Measurements from ENCODE around the gene AKNAD1. TPM values are rescaled to one million over a fixed set of nuclear protein-coding genes. Genes with fewer than 3 reads are reported as not detected.

The AKNAD1 gene
- total RNA-seq, 1 donor from 2014 or later, result not detected

DNA sequence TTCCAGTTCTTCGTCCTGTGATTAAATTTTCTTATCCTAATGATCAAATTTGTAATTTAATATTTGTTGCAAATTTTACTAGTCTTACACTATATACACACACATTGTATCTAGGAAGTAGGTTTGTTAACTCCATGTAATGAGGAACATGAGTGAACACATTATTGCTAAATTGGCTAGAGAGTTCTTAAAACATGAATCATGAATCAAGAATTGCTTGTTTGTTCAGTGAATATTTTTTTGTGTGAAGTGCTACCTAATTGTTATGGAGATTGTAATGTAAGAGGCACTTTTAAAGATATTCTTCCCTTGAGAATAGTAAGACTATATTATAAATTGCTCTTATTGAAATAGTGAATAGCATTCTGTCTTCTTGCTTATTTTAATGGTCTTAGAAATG, 24.5 kb upstream of the AKNAD1 start:
- H3K9me3 Mint-ChIP-seq, result no peaks in the 10 kb centered on the region
- H3K27ac Mint-ChIP-seq, result no peak overlapping the region
- H3K36me3 Mint-ChIP-seq (ENCODE audit: low read depth), result peaks cover 1% of the 10 kb centered on the region
- peaks cover 6% of the 10 kb centered on the region for H3K27me3 Mint-ChIP-seq
- H3K4me3 Mint-ChIP-seq, result no peak overlapping the region
- no peak for DNase-seq
- intact Hi-C loops (cut with micrococcal nuclease), result no loop called here
- H3K4me1 Mint-ChIP-seq, result peaks cover 23% of the 10 kb centered on the region

DNA sequence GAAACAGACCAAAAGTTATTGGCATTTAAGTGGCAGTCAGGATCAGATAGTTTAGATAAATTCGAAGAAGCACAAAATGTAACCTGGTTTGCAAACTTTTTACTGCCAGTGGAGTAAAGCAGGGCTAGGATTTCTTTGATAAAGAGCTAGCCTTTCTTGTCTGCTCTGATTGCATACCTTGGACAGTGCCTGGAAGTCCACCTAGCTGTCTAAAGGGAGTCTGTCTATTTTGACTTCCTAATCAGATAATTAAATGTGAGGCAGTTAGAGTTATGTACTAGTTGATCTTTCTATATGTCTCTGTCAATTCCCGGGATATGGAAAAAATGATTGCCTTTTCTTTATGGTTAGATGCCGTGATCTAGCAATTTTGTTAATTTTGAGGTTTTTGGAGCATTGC, 24.0 kb upstream of the AKNAD1 start:
- intact Hi-C loops (cut with micrococcal nuclease), result no loop called here
- DNase-seq, result no peak
- no peak overlapping the region for H3K27ac Mint-ChIP-seq
- peaks cover 1% of the 10 kb centered on the region for H3K36me3 Mint-ChIP-seq (ENCODE audit: low read depth)
- no peak overlapping the region for H3K4me3 Mint-ChIP-seq
- H3K27me3 Mint-ChIP-seq, result peaks cover 9% of the 10 kb centered on the region
- no peaks in the 10 kb centered on the region for H3K9me3 Mint-ChIP-seq
- H3K4me1 Mint-ChIP-seq, result peaks cover 25% of the 10 kb centered on the region

DNA sequence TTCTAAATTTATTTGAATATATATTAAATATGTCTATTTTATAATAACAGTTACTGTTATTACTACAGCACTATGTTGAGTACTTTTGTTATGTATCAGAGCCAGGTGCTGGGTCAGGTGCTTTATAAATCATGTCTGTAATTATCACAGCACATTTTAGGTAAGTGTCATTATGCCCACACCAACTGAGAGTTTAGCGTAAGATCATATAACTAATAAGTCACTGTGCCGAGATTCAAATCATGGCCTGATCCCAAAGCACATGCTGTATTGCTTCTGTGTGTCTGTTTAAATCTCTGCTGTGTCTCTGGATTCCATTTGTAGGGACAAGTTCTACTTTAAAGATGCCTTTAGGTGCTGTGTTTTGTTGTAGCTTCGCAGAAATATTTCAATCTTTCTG, 21.8 kb upstream of the AKNAD1 start:
- Mint-ChIP-seq H3K9me3 (no peaks in the 10 kb centered on the region), H3K27ac (no peak overlapping the region), H3K27me3 (peaks cover 15% of the 10 kb centered on the region), H3K4me3 (no peak overlapping the region), H3K4me1 (peaks cover 25% of the 10 kb centered on the region), H3K36me3 (ENCODE audit: low read depth) (peaks cover 1% of the 10 kb centered on the region)
- intact Hi-C loops (cut with micrococcal nuclease), result loop anchor here (5.0 kb wide), 2 partner anchors 164 to 214 kb away; partner anchors contain the start of genes TMEM167B and WDR47
- DNase-seq, result peak; percentile 46

DNA sequence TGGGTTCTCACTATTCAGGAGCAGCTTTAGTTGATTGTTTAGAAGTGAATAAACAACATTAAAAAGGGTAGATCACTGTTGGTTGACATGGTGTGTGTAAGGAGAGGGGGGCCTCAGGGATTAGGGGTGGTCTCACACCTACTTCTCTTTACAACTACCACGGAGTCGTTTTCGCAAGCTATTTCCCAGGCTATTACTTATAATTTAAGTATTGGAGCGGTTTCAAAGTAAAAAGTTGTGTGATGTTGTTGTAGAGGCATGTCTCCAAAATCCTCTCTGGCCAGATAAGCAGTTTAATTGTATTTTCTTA, 21.2 kb upstream of the AKNAD1 start:
- peaks cover 15% of the 10 kb centered on the region for H3K27me3 Mint-ChIP-seq
- peaks cover 24% of the 10 kb centered on the region for H3K4me1 Mint-ChIP-seq
- no peak for DNase-seq
- peaks cover 1% of the 10 kb centered on the region for H3K36me3 Mint-ChIP-seq (ENCODE audit: low read depth)
- peak overlapping the region; percentile 93 for H3K4me3 Mint-ChIP-seq
- no peaks in the 10 kb centered on the region for H3K9me3 Mint-ChIP-seq
- no peak overlapping the region for H3K27ac Mint-ChIP-seq
- intact Hi-C loops (cut with micrococcal nuclease), result loop anchor here (5.0 kb wide), 2 partner anchors 164 to 214 kb away; partner anchors contain the start of genes TMEM167B and WDR47

DNA sequence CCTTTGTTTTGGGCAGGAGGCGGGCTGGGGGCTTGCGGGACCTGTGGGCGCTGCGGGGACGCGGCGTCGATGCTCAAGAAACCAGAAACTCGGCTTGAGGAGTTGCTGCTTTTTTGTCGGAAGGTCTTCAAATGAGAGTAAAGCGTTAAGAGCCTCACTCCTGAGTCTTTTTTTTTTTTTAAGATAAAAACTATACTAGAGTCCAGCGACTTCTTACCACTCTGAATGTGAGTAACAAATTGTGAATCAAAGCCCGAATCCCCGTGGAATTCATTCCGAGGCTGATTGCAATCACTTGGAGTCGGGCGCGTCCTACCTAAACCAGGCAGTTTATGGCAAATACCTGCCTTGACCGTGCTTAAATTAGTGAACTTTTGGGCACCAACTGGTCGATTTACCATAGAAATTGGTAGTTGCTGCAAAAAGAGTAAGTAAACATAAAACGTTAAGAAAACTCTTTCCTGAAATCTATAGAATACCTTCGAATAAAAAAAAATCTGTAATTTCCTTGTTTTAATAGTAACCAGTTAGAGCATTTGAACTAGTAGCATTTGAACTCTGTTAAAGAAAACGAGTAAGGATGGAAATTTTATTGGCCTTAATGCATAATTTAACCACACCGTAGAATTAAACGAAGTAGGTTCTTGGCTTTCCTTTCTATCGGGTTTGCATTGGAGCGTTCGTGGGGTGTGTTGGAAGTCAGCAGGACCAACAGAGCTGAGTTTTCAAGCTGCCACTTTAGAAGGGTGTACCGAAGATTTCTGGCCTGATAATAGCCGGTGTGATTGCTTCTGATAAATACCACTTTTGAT, 20.7 kb upstream of the AKNAD1 start:
- peaks cover 17% of the 10 kb centered on the region for H3K27me3 Mint-ChIP-seq
- H3K4me1 Mint-ChIP-seq, result peaks cover 23% of the 10 kb centered on the region
- H3K27ac Mint-ChIP-seq, result peak overlapping the region; percentile 54
- intact Hi-C loops (cut with micrococcal nuclease), result loop anchor here (2.0 to 5.0 kb wide), 4 partner anchors 131 to 215 kb away; partner anchors contain the start of genes PRPF38B, STXBP3, TMEM167B and WDR47
- H3K9me3 Mint-ChIP-seq, result no peaks in the 10 kb centered on the region
- peak overlapping the region; percentile 93 for H3K4me3 Mint-ChIP-seq
- DNase-seq, result peak; percentile 65
- peaks cover 1% of the 10 kb centered on the region for H3K36me3 Mint-ChIP-seq (ENCODE audit: low read depth)

DNA sequence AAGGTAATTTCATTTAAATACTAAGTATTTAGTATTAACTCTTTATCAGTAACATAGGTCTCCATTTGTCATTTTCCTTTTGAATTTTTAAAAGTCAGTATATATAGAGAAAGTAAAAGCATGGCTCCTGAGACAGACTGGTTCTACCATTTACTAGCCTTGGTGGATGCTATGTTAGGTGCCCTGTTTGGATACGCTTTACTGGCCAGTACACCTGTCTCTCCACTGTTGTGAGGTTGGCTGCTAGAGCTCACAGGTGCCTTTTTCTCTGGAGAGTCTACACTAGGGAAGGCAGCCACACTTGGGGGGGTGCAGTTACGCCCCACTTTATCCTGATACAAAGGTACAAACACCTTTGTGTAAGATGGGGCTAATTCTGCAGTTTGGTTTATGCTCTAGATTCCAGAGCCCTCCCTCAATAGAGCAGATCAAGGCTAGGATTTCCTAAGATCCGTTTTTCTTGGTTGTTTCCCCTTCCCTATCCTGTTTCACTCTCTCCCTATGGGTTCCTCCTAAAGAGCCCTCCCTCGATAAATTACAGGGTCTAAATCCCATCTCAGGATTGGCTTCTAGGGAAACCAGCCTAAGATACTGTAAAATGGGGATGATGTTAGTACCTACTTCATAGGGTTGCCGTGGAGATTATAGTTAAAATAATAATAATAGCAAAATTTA, 14.3 kb upstream of the AKNAD1 start:
- H3K27ac Mint-ChIP-seq, result no peak overlapping the region
- no peak overlapping the region for H3K4me3 Mint-ChIP-seq
- no peaks in the 10 kb centered on the region for H3K36me3 Mint-ChIP-seq (ENCODE audit: low read depth)
- H3K27me3 Mint-ChIP-seq, result peaks cover 42% of the 10 kb centered on the region
- peaks cover under 1% of the 10 kb centered on the region for H3K4me1 Mint-ChIP-seq
- intact Hi-C loops (cut with micrococcal nuclease), result no loop called here
- peaks cover 3% of the 10 kb centered on the region for H3K9me3 Mint-ChIP-seq
- no peak for DNase-seq

DNA sequence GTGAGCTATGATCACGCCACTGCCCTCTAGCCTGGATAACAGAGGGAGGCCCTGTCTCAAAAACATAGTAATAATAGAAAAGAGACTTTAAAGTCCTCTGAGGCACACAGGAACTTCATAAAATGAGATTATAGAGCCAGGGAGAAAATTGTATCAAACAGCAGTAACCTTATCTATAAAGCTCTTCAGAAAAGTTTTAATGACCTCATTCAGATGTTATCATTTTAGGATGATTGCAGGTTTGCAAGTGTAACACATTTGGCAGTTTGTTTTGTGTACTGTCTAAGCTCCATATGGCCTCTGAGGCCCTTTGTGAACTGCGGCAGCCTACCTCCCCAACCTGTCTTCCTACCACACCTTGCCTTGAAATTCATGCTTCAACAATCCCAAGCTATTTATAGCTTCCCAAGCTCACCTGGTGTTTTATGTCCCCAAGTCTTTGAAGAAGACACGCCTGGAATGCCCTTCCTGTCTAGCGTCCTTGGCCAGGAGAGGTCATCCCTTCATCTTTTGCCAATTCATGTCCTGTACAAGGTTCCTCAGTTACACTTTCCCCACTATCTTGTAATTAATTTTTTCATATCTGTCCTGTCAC, 8.5 kb upstream of the AKNAD1 start:
- peaks cover 24% of the 10 kb centered on the region for H3K27me3 Mint-ChIP-seq
- no peak overlapping the region for H3K4me3 Mint-ChIP-seq
- no peak for DNase-seq
- H3K9me3 Mint-ChIP-seq, result peaks cover 3% of the 10 kb centered on the region
- intact Hi-C loops (cut with micrococcal nuclease), result no loop called here
- peaks cover 3% of the 10 kb centered on the region for H3K4me1 Mint-ChIP-seq
- H3K27ac Mint-ChIP-seq, result no peak overlapping the region
- no peaks in the 10 kb centered on the region for H3K36me3 Mint-ChIP-seq (ENCODE audit: low read depth)

DNA sequence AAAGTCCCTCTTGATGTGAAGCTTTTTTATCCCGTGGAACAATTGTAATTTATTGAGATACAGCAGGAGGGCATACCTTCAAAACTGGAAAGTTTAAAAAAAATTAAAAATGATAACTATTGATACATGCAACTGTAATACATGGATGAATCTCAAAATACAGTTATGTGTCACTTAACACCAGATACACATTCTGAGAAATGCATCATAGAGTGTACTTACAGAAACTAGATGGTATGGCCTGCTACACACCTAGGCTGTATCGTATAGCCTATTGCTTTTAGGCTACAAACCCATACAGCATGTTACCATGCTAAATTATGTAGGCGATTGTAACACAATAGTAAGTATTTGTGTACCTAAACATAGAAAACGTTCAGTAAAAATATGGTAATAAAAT, 7.1 kb upstream of the AKNAD1 start:
- no peak overlapping the region for H3K27ac Mint-ChIP-seq
- DNase-seq, result no peak
- no peak overlapping the region for H3K4me3 Mint-ChIP-seq
- H3K27me3 Mint-ChIP-seq, result peaks cover 20% of the 10 kb centered on the region
- peaks cover 3% of the 10 kb centered on the region for H3K4me1 Mint-ChIP-seq
- H3K36me3 Mint-ChIP-seq (ENCODE audit: low read depth), result no peaks in the 10 kb centered on the region
- H3K9me3 Mint-ChIP-seq, result peaks cover 3% of the 10 kb centered on the region
- intact Hi-C loops (cut with micrococcal nuclease), result no loop called here

DNA sequence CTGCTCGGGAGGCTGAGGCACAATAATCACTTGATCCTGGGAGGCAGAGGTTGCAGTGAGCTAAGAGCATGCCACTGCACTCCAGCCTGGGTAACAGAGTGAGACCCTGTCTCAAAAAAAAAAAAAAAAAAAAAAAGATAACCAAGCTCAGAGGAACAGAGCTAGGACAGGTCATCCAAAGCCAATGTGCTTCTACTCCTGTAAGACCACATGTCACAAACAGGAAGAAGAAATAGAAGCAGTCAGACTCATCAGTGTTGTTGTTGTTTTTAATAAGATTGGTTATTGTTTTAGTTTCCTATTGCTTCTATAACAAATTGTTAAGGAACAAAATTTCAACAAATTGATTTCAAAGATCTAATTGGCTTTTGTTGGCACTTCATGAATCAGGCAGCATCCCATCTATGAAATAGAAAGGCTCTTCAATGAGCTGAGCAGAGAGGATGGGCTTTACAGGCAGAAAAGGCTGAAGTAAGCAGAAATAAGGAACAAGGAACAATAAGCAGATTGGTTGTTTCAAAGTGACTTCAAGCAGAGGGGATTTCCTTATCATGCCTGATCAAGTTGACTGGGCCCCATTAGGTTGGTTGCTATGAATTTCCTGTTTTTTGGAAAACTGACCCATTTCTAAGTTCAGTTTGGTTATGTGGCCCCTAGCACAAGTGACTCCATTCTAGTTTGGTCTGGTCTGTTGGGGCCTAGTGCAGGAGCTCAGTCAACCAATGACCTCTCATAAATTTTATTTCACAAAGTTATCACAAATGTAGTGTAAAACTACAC, 6.0 kb upstream of the AKNAD1 start:
- no peak overlapping the region for H3K4me3 Mint-ChIP-seq
- peaks cover 20% of the 10 kb centered on the region for H3K27me3 Mint-ChIP-seq
- peaks cover 6% of the 10 kb centered on the region for H3K4me1 Mint-ChIP-seq
- H3K36me3 Mint-ChIP-seq (ENCODE audit: low read depth), result no peaks in the 10 kb centered on the region
- no peak overlapping the region for H3K27ac Mint-ChIP-seq
- no peak for DNase-seq
- no peaks in the 10 kb centered on the region for H3K9me3 Mint-ChIP-seq
- intact Hi-C loops (cut with micrococcal nuclease), result no loop called here

DNA sequence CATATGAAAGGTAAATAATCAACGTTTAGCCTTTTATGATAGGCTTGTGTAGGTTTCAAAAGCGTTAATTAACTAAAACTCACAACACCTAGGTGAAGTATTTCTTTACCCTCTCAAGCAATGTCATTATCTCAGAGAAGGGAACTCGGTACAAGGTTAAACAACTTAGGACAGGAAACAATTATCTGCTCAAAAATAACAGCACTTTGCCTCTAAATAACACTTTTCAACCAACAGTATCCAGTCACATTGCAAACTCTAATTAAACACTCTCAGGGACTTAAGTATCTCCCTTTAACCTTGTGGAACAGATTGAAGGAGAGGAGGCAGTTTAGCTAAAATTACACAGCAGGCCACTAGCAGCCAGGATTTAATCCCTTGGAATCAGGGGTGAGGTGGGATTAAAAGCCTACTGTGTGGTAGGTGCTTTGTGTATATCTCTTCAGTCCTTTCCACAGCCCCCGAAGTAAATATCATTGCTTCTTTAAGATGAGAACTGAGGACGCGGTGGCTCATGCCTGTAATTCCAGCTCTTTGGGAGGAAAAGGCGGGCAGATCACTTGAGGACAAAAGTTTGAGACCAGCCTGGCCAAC, 5.2 kb upstream of the AKNAD1 start:
- Mint-ChIP-seq H3K27me3 (peaks cover 17% of the 10 kb centered on the region), H3K27ac (no peak overlapping the region), H3K36me3 (ENCODE audit: low read depth) (no peaks in the 10 kb centered on the region), H3K4me1 (peaks cover 6% of the 10 kb centered on the region), H3K4me3 (no peak overlapping the region), H3K9me3 (no peaks in the 10 kb centered on the region)
- no peak for DNase-seq
- intact Hi-C loops (cut with micrococcal nuclease), result no loop called here

DNA sequence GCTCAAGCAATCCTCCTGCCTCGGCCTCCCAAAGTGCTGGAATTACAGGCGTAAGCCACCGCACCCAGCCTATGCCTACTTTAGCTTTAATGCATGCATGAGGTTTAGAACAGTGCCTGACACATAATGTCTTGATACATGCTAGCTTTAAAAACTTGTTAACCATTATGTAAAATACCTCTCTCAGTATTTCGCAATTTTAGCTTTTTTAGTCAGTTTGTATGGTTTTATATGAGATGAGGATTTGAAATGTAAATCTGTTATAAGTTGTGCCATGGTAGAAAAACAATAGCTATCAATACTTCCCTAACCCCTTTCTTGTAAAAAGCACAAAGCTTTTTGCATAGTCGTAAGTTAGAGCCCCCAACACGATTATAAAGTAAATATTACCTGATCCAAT, 4.7 kb upstream of the AKNAD1 start:
- Mint-ChIP-seq H3K36me3 (ENCODE audit: low read depth) (no peaks in the 10 kb centered on the region), H3K9me3 (no peaks in the 10 kb centered on the region), H3K27me3 (peaks cover 14% of the 10 kb centered on the region), H3K4me1 (peaks cover 6% of the 10 kb centered on the region), H3K27ac (no peak overlapping the region), H3K4me3 (no peak overlapping the region)
- intact Hi-C loops (cut with micrococcal nuclease), result no loop called here
- DNase-seq, result no peak

DNA sequence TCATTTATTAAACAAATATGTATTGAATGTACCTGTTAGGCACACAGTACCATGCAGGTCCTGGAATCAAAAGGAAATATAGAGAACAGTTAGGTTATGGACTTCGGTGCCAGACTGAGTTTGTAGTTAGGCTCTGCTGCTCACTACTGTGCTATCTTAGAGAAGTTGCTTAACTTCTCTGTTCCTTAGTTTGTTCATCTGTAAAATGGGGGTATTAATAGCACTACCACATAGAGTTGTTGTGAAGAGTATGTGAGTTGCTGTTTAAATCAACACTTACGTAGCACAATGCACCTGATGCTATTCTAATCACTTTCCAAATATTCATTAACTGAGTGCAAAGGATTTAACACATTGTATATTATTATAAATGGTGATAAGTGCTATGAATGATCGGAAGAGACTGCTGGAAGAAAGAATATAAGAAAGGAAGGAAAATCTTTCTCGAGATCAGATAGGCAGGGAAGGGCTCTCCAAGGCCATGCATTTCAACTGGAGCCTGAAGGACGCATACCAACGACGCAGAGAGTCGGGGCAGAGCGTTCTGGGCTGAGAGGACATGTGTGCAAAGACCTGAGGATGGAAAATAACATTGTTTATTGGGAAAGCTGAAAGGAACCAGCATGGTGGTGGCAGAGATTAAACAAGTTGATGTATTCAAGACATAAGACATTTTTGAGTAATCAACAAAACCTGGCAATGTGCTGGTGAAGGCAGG, 3.5 kb upstream of the AKNAD1 start:
- Mint-ChIP-seq H3K9me3 (no peaks in the 10 kb centered on the region), H3K27ac (no peak overlapping the region), H3K4me3 (no peak overlapping the region), H3K27me3 (peaks cover 18% of the 10 kb centered on the region), H3K36me3 (ENCODE audit: low read depth) (no peaks in the 10 kb centered on the region), H3K4me1 (peaks cover 6% of the 10 kb centered on the region)
- DNase-seq, result no peak
- intact Hi-C loops (cut with micrococcal nuclease), result no loop called here
